ENCODE results near the gene SLC2A13.
"Not testable (repeated sequence)": the region's sequence is repeated elsewhere in the genome, so short reads cannot be mapped to it uniquely, and the experiment has no call there.

The SLC2A13 gene

GRCh38 chr12:40039598-40039997, 66.3 kb downstream of the SLC2A13 start:
- TF ChIP-seq CTCF (IDR thresholded peaks at IDR 0.05; ENCODE audit: insufficient read depth, missing control alignments), result no peak
- no peak for DNase-seq (ENCODE audit: insufficient read length, low spot score)
- no peak for FAIRE-seq

GRCh38 chr12:40038619-40039018, 67.3 kb downstream of the SLC2A13 start:
- DNase-seq (ENCODE audit: insufficient read length, low spot score) (no peak), FAIRE-seq (no peak)
- TF ChIP-seq CTCF (IDR thresholded peaks at IDR 0.05; ENCODE audit: insufficient read depth, missing control alignments), result no peak

DNA sequence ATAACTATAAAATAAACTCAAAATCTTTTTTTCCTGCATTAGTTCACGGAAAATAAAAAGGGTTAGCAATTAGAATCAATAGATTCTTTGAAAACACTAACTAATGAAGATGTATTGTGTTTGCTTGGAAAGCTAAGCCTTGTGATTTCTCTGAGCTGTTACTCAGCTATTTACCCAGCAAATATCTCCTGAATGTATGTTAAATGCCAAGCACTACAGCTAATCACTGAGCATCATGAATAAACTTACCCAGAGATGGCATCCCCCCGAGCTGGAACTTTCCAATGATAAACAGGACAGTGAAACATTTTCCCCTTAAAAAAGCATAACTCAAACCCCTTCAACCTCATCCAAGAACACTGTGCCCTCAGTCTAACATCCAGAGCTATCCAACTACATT, 71.2 kb downstream of the SLC2A13 start:
- TF ChIP-seq CTCF (IDR thresholded peaks at IDR 0.05; ENCODE audit: insufficient read depth, missing control alignments), result no peak
- no peak for DNase-seq (ENCODE audit: insufficient read length, low spot score)
- FAIRE-seq, result no peak

- no peak for FAIRE-seq
- no peak for TF ChIP-seq CTCF (IDR thresholded peaks at IDR 0.05; ENCODE audit: insufficient read depth, missing control alignments)
- DNase-seq (ENCODE audit: insufficient read length, low spot score), result no peak
These were observed 71.7 kb downstream of the SLC2A13 start for GRCh38 chr12:40034156-40034555.

GRCh38 chr12:40033242-40033630, 72.6 kb downstream of the SLC2A13 start:
- DNase-seq (ENCODE audit: insufficient read length, low spot score) (no peak), FAIRE-seq (no peak)

DNA sequence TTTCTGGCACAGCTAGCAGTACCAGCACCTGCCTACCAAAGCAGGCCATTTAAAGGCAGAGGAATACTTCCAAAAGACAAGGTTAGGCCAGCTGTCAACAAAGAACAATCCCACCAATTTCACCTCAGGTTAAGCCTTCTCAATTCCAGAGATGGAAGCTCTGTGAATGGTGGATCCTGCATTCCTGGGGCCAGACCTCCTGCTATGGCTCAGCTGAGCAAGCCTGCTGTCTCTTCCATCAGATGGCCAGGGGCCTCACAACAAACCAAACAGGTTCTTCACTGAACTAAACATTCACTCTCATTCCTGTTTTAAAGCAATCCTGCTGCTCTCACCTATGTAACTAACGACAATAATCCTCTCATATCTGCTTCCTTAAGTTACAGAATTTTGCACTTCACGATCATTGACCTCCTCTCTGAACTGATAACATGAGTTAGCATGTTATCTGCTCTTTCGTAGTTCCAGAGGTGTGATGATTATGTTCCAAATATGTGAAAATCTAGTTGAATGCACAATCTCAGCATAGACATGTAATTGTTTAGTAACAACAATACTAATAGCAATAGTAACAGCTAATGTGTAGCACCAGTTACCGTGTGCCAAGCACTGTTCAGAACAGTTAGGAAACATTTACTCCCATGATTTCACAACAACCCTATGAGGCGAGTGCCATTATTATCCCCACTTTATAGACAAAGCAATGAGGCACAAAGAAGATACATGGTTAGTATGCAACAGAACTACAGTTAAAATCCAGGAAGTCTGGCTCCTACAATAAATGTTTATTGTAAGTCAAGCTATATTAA, 73.2 kb downstream of the SLC2A13 start:
- no peak for TF ChIP-seq CTCF (IDR thresholded peaks at IDR 0.05; ENCODE audit: insufficient read depth, missing control alignments)
- FAIRE-seq (no peak), DNase-seq (ENCODE audit: insufficient read length, low spot score) (no peak)

More at GRCh38 chr12:40033242-40033630, 72.6 kb downstream of the SLC2A13 start:
- TF ChIP-seq CTCF (IDR thresholded peaks at IDR 0.05; ENCODE audit: insufficient read depth, missing control alignments), result no peak

- DNase-seq (ENCODE audit: insufficient read length, low spot score) (no peak), FAIRE-seq (no peak)
- no peak for TF ChIP-seq CTCF (IDR thresholded peaks at IDR 0.05; ENCODE audit: insufficient read depth, missing control alignments)
These were observed 73.9 kb downstream of the SLC2A13 start for GRCh38 chr12:40031965-40032364.

DNA sequence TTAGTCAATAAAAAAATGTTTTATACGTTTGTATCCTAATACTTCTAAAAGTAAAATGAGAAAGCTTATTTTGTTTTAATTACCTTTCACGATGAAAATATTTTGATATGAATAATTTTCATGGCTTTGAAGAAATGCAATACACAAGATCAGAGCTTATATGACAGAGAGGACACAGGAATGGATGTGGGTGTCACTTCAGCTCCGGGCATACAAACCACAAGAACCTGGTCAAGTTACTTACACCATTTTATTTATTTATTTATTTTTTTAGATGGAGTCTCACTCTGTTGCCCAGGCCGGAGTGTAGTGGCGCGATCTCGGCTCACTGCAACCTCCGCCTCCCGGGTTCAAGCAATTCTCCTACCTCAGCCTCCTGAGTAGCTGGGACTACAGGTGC, 74.9 kb downstream of the SLC2A13 start:
- not testable (repeated sequence) for DNase-seq (ENCODE audit: insufficient read length, low spot score); FAIRE-seq
